ENCODE measurements around the gene COL23A1. TPM values are rescaled to one million over a fixed set of nuclear protein-coding genes. Genes with fewer than 3 reads are reported as not detected.

The COL23A1 gene
- total RNA-seq, 1 experiment from 2014 or later: 0.18 TPM

DNA sequence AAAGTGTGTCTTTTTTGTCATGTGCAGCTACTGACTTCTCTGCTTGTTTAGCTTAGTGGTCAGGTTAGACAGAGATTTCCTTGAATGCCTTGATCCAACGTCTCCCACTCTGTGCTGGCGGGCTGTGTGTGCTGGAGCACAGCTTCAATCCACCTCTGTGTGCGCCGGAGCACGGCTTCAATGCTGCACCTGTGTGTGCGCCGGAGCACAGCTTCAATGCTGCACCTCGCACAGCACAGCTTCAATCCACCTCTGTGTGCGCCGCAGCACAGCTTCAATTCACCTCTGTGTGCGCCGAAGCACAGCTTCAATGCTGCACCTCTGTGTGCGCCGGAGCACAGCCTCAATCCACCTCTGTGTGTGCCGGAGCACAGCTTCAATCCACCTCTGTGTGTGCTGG is 288.6 kb downstream of the COL23A1 start:
- CTCF ChIA-PET: no interaction called here
- H3K27me3 Mint-ChIP-seq (ENCODE audit: insufficient read depth, unreplicated experiment): peaks cover 25% of the 10 kb centered on the region
- H3K4me1 Mint-ChIP-seq (ENCODE audit: low read depth, unreplicated experiment): no peaks in the 10 kb centered on the region

DNA sequence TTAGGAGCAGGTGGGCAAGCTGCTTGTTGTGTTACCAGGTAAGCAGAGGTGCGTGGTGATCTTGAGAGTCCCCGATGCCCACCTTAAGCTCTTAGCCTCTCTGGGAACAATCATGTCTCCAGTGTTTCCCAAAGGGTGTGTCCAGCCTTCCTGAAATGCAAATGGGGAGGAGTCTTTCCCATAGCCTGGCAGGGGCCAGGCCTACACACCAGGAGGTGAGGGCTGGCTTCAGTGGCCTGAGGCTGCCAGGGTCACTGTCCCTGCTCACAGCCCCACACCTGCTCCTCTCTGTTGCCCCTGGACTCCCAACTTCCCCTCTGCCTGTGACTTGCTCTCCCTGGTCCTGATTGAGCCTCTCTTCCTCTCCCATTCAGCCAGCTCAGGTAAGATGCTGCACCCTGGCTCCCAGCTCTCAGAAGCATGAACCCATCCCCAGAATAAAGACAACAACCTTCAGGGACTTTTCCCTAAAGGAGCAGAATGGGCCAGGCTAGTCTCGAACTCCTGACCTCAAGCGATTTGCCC is 291.8 kb downstream of the COL23A1 start:
- H3K9me3 Mint-ChIP-seq (ENCODE audit: unreplicated experiment): no peaks in the 10 kb centered on the region
- no peaks in the 10 kb centered on the region for H3K4me1 Mint-ChIP-seq (ENCODE audit: low read depth, unreplicated experiment)
- ChIA-PET CTCF (no interaction called here), POLR2A (no interaction called here)
- Histone ChIP-seq H3K4me3 (ENCODE audit: low read depth, low read length) (no peak overlapping the region), H3K27me3 (replicated peaks; ENCODE audit: control insufficient read depth, insufficient read depth, low read length) (no peaks in the 10 kb centered on the region), H3K36me3 (ENCODE audit: control insufficient read depth, insufficient read depth, low read length) (no peaks in the 10 kb centered on the region), H3K4me1 (no peaks in the 10 kb centered on the region), H3K9me3 (peaks cover 3% of the 10 kb centered on the region; the same call in 1 of the 2 replicates)
- no TSS peak for BruUV-seq (replicated peaks)
- H3K36me3 Mint-ChIP-seq (ENCODE audit: insufficient read depth, unreplicated experiment): no peaks in the 10 kb centered on the region
- H3K27ac Mint-ChIP-seq (ENCODE audit: unreplicated experiment): no peak overlapping the region
- intact Hi-C loops (cut with micrococcal nuclease; ENCODE audit: unreplicated experiment): no loop called here
- TF ChIP-seq, protein P1, sequence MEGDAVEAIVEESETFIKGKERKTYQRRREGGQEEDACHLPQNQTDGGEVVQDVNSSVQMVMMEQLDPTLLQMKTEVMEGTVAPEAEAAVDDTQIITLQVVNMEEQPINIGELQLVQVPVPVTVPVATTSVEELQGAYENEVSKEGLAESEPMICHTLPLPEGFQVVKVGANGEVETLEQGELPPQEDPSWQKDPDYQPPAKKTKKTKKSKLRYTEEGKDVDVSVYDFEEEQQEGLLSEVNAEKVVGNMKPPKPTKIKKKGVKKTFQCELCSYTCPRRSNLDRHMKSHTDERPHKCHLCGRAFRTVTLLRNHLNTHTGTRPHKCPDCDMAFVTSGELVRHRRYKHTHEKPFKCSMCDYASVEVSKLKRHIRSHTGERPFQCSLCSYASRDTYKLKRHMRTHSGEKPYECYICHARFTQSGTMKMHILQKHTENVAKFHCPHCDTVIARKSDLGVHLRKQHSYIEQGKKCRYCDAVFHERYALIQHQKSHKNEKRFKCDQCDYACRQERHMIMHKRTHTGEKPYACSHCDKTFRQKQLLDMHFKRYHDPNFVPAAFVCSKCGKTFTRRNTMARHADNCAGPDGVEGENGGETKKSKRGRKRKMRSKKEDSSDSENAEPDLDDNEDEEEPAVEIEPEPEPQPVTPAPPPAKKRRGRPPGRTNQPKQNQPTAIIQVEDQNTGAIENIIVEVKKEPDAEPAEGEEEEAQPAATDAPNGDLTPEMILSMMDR (IDR thresholded peaks at IDR 0.05; ENCODE audit: insufficient read depth in 1 of 2, low read depth in 1 of 2, low read length in 1 of 2, severe bottlenecking in 1 of 2, unreplicated experiment in 1 of 2): no peak
- no peak overlapping the region for H3K4me3 Mint-ChIP-seq (ENCODE audit: unreplicated experiment)
- peak in 1 of 2 experiments; percentile 27 for DNase-seq
- peaks cover 19% of the 10 kb centered on the region for H3K27me3 Mint-ChIP-seq (ENCODE audit: insufficient read depth, unreplicated experiment)

More for the DNA sequence above, 288.6 kb downstream of the COL23A1 start:
- no peaks in the 10 kb centered on the region for H3K9me3 ChIP-seq
- H3K4me1 ChIP-seq: no peaks in the 10 kb centered on the region
- no TSS peak for BruUV-seq (replicated peaks)
- intact Hi-C loops (cut with micrococcal nuclease; ENCODE audit: unreplicated experiment): no loop called here
- Mint-ChIP-seq H3K27ac (ENCODE audit: unreplicated experiment) (no peak overlapping the region), H3K4me3 (ENCODE audit: unreplicated experiment) (no peak overlapping the region), H3K9me3 (ENCODE audit: unreplicated experiment) (peaks cover 8% of the 10 kb centered on the region), H3K36me3 (ENCODE audit: insufficient read depth, unreplicated experiment) (no peaks in the 10 kb centered on the region)
- H3K4me3 ChIP-seq (ENCODE audit: low read depth, low read length): no peak overlapping the region
- TF ChIP-seq, protein P1 (IDR thresholded peaks at IDR 0.05; ENCODE audit: insufficient read depth in 1 of 2, low read depth in 1 of 2, low read length in 1 of 2, severe bottlenecking in 1 of 2, unreplicated experiment in 1 of 2): no peak
- no peaks in the 10 kb centered on the region for H3K27me3 ChIP-seq (replicated peaks; ENCODE audit: control insufficient read depth, insufficient read depth, low read length)
- peak in 1 of 2 experiments; percentile 12 for DNase-seq
- no peaks in the 10 kb centered on the region for H3K36me3 ChIP-seq (ENCODE audit: control insufficient read depth, insufficient read depth, low read length)
- POLR2A ChIA-PET: no interaction called here

DNA sequence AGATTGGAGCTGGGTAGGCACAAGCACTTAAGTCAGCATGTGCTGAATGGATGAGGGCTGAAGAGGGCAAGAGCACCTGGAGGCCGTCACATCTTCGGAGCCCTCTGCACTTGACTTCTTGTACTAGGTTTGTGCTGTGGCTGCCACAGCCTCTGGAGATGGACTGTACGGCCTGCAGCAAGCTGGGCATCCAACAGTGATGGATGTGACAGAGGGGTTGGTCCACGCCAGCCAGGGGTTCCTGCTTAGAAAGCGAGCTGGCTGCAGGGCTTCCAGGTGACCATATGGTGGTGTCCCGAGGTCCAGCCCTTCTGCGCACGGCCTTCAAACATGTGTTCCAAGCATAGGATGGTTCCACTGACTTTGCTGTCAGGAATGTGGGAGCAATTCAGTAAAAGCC is 292.4 kb downstream of the COL23A1 start:
- TF ChIP-seq, protein P1 (IDR thresholded peaks at IDR 0.05; ENCODE audit: insufficient read depth in 1 of 2, low read depth in 1 of 2, low read length in 1 of 2, severe bottlenecking in 1 of 2, unreplicated experiment in 1 of 2): no peak
- CTCF ChIA-PET: no interaction called here
- Histone ChIP-seq H3K4me3 (ENCODE audit: low read depth, low read length) (no peak overlapping the region), H3K4me1 (no peaks in the 10 kb centered on the region), H3K27me3 (replicated peaks; ENCODE audit: control insufficient read depth, insufficient read depth, low read length) (no peaks in the 10 kb centered on the region), H3K9me3 (peaks cover 3% of the 10 kb centered on the region; the same call in 1 of the 2 replicates), H3K36me3 (ENCODE audit: control insufficient read depth, insufficient read depth, low read length) (no peaks in the 10 kb centered on the region)
- DNase-seq: peak in 1 of 2 experiments; percentile 22
- Mint-ChIP-seq H3K36me3 (ENCODE audit: insufficient read depth, unreplicated experiment) (no peaks in the 10 kb centered on the region), H3K27me3 (ENCODE audit: insufficient read depth, unreplicated experiment) (peaks cover 24% of the 10 kb centered on the region), H3K9me3 (ENCODE audit: unreplicated experiment) (no peaks in the 10 kb centered on the region), H3K4me1 (ENCODE audit: low read depth, unreplicated experiment) (no peaks in the 10 kb centered on the region), H3K27ac (ENCODE audit: unreplicated experiment) (no peak overlapping the region), H3K4me3 (ENCODE audit: unreplicated experiment) (no peak overlapping the region)
- intact Hi-C loops (cut with micrococcal nuclease; ENCODE audit: unreplicated experiment): no loop called here
- POLR2A ChIA-PET: no interaction called here
- no TSS peak for BruUV-seq (replicated peaks)

Data from Caco-2 (cell line).